Panc1 (cell line): ENCODE results near the gene HBEGF.
A peak's percentile ranks its signal among the peaks of the same experiment; 100 is the strongest.

Experiments
- CTCF ChIP-seq: fragments of 450-650 bp; IDR thresholded peaks from 2 replicates; pipeline ENCODE4 v1.5.1; 2017; ENCODE audit warnings: mild to moderate bottlenecking
- SIN3A ChIP-seq: IDR thresholded peaks from 2 replicates; pipeline ENCODE4 v1.6.1; 2012; ENCODE audit warnings: low read depth, mild to moderate bottlenecking, low read length, moderate library complexity, borderline replicate concordance; ENCODE audit not compliant: insufficient read depth

DNA sequence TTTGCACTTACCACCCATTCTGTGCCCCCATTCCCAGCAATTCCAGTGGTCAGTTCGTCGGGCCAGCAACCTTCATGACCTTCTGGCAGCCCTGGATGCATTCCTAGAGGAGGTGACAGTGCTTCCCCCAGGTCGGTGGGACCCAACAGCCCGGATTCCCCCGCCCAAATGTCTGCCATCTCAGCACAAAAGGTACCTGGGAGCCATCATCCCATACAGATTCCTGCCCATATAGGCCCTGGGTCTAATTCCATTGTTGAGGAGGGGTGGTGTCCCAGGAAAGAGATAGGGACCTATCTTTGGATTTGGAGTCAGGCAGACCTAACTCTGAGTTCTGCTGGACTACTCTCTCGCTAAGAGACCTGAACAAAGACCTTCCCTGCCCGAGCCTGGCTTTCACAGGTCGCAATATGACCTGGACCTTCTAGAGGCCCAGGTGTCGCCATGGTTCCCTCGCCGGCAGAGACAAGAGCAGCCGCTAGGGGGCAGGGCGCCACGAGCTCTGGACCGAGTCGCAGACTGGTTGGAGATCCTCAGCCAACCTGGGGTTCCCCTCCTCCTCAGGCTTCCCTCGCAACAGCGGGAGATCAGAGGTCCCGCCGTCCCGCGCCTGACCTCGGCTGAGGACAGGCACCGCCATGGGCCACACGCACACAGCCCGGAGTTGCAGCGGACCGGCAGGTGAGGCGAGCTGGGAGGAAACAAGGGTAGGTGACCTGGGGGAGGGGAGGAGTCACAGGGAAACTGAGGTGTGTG lies 16.6 kb upstream of the HBEGF start:
- TF ChIP-seq CTCF (peak; percentile 98), SIN3A (no peak)
